ENCODE results near the gene PPP2R3A.

The PPP2R3A gene

GRCh38 chr3:136022529-136023263 is 57.2 kb downstream of the PPP2R3A start:
- Mint-ChIP-seq H3K27ac (no peak overlapping the region), H3K36me3 (ENCODE audit: low read depth) (peaks cover 20% of the 10 kb centered on the region), H3K27me3 (ENCODE audit: low read depth, poor library complexity) (no peaks in the 10 kb centered on the region), H3K9me3 (no peaks in the 10 kb centered on the region), H3K4me3 (no peak overlapping the region), H3K4me1 (peaks cover 10% of the 10 kb centered on the region)
- TF ChIP-seq, protein P1, sequence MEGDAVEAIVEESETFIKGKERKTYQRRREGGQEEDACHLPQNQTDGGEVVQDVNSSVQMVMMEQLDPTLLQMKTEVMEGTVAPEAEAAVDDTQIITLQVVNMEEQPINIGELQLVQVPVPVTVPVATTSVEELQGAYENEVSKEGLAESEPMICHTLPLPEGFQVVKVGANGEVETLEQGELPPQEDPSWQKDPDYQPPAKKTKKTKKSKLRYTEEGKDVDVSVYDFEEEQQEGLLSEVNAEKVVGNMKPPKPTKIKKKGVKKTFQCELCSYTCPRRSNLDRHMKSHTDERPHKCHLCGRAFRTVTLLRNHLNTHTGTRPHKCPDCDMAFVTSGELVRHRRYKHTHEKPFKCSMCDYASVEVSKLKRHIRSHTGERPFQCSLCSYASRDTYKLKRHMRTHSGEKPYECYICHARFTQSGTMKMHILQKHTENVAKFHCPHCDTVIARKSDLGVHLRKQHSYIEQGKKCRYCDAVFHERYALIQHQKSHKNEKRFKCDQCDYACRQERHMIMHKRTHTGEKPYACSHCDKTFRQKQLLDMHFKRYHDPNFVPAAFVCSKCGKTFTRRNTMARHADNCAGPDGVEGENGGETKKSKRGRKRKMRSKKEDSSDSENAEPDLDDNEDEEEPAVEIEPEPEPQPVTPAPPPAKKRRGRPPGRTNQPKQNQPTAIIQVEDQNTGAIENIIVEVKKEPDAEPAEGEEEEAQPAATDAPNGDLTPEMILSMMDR (IDR thresholded peaks at IDR 0.05): no peak
- no peak for DNase-seq

- H3K27me3 Mint-ChIP-seq (ENCODE audit: low read depth, poor library complexity): no peaks in the 10 kb centered on the region
- H3K4me3 Mint-ChIP-seq: no peak overlapping the region
- H3K9me3 Mint-ChIP-seq: no peaks in the 10 kb centered on the region
- peaks cover 10% of the 10 kb centered on the region for H3K4me1 Mint-ChIP-seq
- TF ChIP-seq, protein P1 (IDR thresholded peaks at IDR 0.05): no peak
- no peak overlapping the region for H3K27ac Mint-ChIP-seq
- peaks cover 27% of the 10 kb centered on the region for H3K36me3 Mint-ChIP-seq (ENCODE audit: low read depth)
- DNase-seq: no peak
Measured at GRCh38 chr3:136023264-136023978, 57.9 kb downstream of the PPP2R3A start.

- Mint-ChIP-seq H3K27ac (no peak overlapping the region), H3K4me3 (no peak overlapping the region), H3K36me3 (ENCODE audit: low read depth) (peaks cover 70% of the 10 kb centered on the region), H3K9me3 (peaks cover 36% of the 10 kb centered on the region), H3K27me3 (ENCODE audit: low read depth, poor library complexity) (peaks cover 4% of the 10 kb centered on the region), H3K4me1 (no peaks in the 10 kb centered on the region)
- TF ChIP-seq, protein P1 (IDR thresholded peaks at IDR 0.05): no peak
- no peak for DNase-seq
Measured at GRCh38 chr3:136036306-136036705, 70.8 kb downstream of the PPP2R3A start.

- Mint-ChIP-seq H3K4me3 (no peak overlapping the region), H3K27me3 (ENCODE audit: low read depth, poor library complexity) (no peaks in the 10 kb centered on the region), H3K27ac (no peak overlapping the region), H3K9me3 (peaks cover 14% of the 10 kb centered on the region), H3K36me3 (ENCODE audit: low read depth) (peaks cover 61% of the 10 kb centered on the region), H3K4me1 (no peaks in the 10 kb centered on the region)
- no peak for DNase-seq
- TF ChIP-seq, protein P1 (IDR thresholded peaks at IDR 0.05): no peak
Measured at GRCh38 chr3:136038668-136039067, 73.1 kb downstream of the PPP2R3A start.

- TF ChIP-seq, protein P1 (IDR thresholded peaks at IDR 0.05): peak; percentile 52
- no peaks in the 10 kb centered on the region for H3K27me3 Mint-ChIP-seq (ENCODE audit: low read depth, poor library complexity)
- no peaks in the 10 kb centered on the region for H3K4me1 Mint-ChIP-seq
- no peak overlapping the region for H3K4me3 Mint-ChIP-seq
- no peaks in the 10 kb centered on the region for H3K9me3 Mint-ChIP-seq
- no peak overlapping the region for H3K27ac Mint-ChIP-seq
- H3K36me3 Mint-ChIP-seq (ENCODE audit: low read depth): peaks cover 62% of the 10 kb centered on the region
- DNase-seq: no peak
Measured at GRCh38 chr3:136042608-136043221, 77.2 kb downstream of the PPP2R3A start.
